Measurements from ENCODE around the gene ENOPH1.

ENOPH1 gene

GRCh38 chr4:82428526-82428968, 1.8 kb upstream of the ENOPH1 start:
- in situ Hi-C loops (cut with MboI; ENCODE audit: low sequenced_read_pairs, unreplicated experiment): no loop called here
- no peak for TF ChIP-seq CTCF (IDR thresholded peaks at IDR 0.05; ENCODE audit: borderline replicate concordance, control extremely low read depth, extremely low read depth, insufficient read depth, missing control alignments)
- DNase-seq (ENCODE audit: low spot score): no peak

GRCh38 chr4:82428969-82429727, 1.2 kb upstream of the ENOPH1 start:
- TF ChIP-seq CTCF (IDR thresholded peaks at IDR 0.05; ENCODE audit: borderline replicate concordance, control extremely low read depth, extremely low read depth, insufficient read depth, missing control alignments): peak; percentile 98
- peak; percentile 96 for DNase-seq (ENCODE audit: low spot score)
- in situ Hi-C loops (cut with MboI; ENCODE audit: low sequenced_read_pairs, unreplicated experiment): no loop called here

GRCh38 chr4:82429728-82430192, 630 bp upstream of the ENOPH1 start:
- no peak for TF ChIP-seq CTCF (IDR thresholded peaks at IDR 0.05; ENCODE audit: borderline replicate concordance, control extremely low read depth, extremely low read depth, insufficient read depth, missing control alignments)
- DNase-seq (ENCODE audit: low spot score): no peak
- in situ Hi-C loops (cut with MboI; ENCODE audit: low sequenced_read_pairs, unreplicated experiment): no loop called here

GRCh38 chr4:82430964-82431745, 765 bp downstream of the ENOPH1 start:
- DNase-seq (ENCODE audit: low spot score): peak; percentile 32
- in situ Hi-C loops (cut with MboI; ENCODE audit: low sequenced_read_pairs, unreplicated experiment): no loop called here
- TF ChIP-seq CTCF (IDR thresholded peaks at IDR 0.05; ENCODE audit: borderline replicate concordance, control extremely low read depth, extremely low read depth, insufficient read depth, missing control alignments): no peak

- no peak for TF ChIP-seq CTCF (IDR thresholded peaks at IDR 0.05; ENCODE audit: borderline replicate concordance, control extremely low read depth, extremely low read depth, insufficient read depth, missing control alignments)
- in situ Hi-C loops (cut with MboI; ENCODE audit: low sequenced_read_pairs, unreplicated experiment): no loop called here
- DNase-seq (ENCODE audit: low spot score): no peak
These were observed 1.4 kb downstream of the ENOPH1 start for GRCh38 chr4:82431831-82432230.

GRCh38 chr4:82432596-82432995, 2.2 kb downstream of the ENOPH1 start:
- no peak for TF ChIP-seq CTCF (IDR thresholded peaks at IDR 0.05; ENCODE audit: borderline replicate concordance, control extremely low read depth, extremely low read depth, insufficient read depth, missing control alignments)
- no peak for DNase-seq (ENCODE audit: low spot score)
- in situ Hi-C loops (cut with MboI; ENCODE audit: low sequenced_read_pairs, unreplicated experiment): no loop called here
